Umbilical cord (tissue), 2 donors: Measurements from ENCODE around the gene MAP3K4. TPM values are rescaled to one million over a fixed set of nuclear protein-coding genes. Genes with fewer than 3 reads are reported as not detected.

Experiments
- DNase-seq: peaks from one replicate; pipeline ENCODE4 v3.0.0-alpha.2; 2015; ENCODE audit warnings: low spot score
- total RNA-seq: library from RNA; depleted of rRNA; stranded (reverse); fragments of >200 nt; gene quantifications from one replicate; pipeline ENCODE4 v1.2.3, GENCODE V29; 2014; ENCODE audit warnings: low replicate concordance; ENCODE audit not compliant: insufficient read depth

The MAP3K4 gene
- total RNA-seq, 1 donor from 2014 or later, result 22.6 TPM

DNA sequence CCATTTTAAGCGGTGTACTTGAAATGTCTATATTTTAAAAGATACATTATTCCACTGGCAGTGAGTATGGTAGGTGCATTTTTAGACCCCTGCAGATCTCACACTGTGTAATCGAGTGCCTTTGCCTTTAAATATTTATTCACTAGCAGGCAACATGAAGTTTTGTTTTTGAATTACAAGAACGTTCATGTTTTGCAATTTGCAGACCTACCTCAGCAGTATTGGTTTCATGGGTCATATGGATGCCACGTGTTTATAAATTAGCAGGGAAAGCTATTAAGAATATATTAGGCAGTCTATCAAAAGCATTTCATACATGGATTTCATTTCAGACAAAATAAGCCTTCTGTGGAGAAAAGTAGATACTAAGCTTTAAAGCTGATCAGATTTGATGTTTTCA lies 7.2 kb downstream of the MAP3K4 start:
- DNase-seq, result peak; percentile 29

DNA sequence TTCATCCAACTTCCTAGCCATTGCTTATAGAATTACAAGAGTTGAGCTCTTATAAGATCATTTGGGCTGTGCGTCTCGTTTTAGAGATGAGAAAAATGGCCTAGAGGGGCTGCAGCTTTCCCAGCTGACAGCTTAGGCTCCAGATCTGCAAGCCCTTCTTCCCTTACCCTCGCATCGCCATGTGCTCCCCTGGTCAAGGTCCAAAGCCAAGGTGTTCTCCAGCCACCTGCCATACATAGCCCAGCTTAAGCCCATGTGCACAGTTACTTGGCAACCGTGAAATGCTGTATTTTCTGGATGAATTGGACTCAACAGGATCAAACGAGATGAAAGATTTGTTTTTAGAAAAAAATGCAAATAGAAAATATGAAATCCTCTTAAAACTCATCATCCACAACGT lies 7.9 kb downstream of the MAP3K4 start:
- DNase-seq, result no peak

DNA sequence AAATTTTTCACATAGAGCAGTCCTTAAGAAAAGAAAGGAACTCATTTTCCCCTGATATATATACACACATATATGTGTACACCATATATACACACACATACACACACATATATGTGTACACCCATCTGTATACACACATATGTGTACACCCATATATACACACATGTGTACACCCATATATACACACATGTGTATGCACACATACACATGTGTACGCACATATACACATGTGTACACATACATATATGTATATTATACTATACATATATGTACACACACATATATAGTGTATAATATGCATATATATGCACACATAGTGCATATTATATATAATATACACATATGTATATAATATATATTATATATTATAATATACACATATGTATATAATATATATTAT lies 9.1 kb downstream of the MAP3K4 start:
- DNase-seq, result no peak

DNA sequence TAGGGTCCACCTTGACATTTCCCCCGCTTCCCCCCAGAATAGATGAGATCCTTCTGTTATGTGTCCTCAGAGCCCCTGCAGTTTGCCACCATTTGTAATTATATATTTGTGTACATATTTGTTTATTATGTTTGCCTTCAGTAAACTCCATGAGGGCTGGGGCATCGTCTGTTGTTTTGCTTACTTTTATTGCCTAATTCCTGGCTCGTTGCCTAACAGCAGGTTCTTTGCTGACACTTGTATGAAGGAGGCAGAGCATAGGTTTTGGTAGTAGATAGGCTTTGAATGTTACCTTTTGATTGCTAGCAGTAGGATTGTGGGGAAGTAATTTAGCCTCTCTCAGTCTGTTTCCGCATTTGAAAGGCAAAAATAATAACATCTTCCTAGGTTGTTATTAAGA lies 9.9 kb downstream of the MAP3K4 start:
- no peak for DNase-seq

DNA sequence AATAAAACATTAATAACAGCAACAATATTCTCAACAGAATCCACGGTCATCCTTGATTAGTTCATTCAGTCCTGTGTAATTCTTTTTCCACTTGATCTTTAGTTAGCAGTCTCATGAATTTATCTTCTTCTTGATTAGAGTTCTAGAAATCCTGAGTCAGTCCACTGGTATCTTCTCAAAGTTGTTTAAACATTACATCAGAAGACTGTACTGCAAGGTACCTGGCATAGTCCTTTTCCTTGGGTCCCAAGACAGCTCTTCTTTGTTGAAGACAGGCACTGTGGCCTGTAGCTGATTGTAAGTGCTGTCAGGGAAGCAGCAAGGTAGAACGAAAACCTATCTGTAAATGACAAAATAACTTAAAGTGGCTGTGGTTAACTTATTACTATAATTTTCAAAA lies 11.8 kb downstream of the MAP3K4 start:
- DNase-seq, result no peak

DNA sequence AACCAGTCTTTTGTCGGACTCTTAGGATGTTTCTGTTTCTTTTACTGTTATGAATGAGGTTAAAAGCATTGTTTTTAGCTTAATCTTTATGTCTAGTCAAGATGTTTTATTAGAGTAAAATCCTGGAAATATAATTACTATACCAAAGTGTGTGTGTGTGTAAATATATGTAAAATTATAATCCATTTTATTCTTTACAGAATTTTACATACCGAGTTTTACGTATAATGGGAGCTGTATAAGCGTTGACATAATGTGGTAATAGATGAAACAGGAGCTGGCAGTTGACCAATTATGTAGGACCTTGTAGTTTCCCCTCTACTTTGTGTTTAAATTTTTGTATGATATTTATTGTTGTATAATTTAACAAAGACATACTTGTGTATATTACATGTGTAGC lies 16.7 kb downstream of the MAP3K4 start:
- no peak for DNase-seq

DNA sequence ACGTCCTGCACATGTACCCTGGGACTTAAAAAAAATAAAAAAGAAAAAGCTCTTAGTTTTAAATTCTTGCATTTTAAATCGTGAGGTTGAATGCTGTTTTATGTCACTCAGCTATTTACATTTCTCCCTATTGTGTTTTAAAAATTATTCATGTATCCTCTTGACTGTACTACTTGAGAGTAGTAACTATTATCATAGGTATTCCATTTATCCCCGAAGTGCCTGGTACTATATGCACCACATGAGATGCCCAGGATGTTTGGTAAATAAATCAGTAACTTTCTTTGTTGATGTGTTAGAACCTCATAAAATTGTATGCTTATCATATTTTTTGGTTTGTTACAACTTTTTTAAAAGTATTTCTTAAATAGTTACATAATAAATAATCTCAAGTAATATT lies 18.4 kb downstream of the MAP3K4 start:
- no peak for DNase-seq

DNA sequence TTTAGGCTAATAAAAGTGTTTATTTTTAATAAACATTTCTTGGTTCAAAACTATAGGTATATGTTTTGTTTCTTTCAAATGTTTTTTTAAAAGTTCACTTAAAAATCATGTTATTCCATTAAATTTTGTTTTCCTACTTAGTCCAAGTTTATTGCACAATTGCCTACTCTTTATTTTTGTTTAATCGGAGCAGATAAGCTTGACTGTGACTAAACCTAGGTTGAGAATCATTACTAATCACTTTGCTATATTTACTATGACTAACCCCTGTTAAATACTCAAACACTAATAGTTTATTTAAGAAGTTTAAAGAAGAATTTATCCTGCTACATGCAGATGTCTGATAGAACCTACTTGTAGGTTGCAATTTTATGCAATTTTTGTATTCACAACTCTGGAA lies 18.8 kb downstream of the MAP3K4 start:
- no peak for DNase-seq

DNA sequence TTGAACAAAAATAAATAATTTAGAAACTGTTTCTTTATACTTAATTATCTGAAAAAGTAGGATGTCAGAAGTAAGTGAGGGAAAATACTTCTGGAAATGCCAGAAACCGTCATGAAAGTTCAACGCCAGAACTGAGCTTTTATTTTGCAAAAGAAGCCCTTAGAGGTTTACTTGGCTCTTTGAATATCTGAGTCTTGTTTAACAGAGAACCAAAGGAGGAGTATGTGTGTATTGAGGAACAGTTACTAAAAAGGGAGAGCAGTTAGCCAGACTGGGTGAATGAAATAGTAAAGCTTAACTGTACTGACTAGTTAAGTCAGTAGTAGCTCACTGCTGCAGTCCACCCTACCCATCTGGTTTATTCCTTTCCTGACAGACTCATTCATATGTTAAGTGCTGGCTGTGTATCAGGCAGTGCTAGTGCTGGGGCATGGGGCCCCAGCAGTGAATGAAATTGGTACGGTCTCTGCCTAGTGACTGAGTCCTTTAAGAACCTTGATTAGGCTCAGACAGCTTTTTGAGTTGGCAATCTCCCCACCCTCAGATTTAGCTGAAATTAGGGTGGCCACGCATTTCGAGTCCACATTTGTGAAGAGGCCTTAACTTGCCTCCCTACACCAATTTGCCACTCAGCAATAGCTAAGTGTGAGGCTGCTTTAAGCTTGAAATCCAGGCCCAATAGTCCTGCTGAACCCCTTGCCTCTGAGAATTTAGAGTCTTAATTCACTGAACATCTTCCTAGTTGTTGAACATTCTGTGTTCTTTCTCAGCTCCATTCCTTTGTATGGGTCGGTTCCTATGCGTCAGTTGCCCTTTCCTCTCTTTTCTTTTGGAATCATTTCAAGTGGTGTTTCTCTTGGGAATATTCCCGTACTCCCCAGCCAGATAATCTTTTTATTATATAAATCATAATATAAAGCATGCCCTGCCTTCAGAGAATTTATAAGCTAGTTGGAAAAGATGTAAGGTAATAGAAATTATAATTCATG lies 20.2 kb downstream of the MAP3K4 start:
- peak; percentile 58 for DNase-seq

DNA sequence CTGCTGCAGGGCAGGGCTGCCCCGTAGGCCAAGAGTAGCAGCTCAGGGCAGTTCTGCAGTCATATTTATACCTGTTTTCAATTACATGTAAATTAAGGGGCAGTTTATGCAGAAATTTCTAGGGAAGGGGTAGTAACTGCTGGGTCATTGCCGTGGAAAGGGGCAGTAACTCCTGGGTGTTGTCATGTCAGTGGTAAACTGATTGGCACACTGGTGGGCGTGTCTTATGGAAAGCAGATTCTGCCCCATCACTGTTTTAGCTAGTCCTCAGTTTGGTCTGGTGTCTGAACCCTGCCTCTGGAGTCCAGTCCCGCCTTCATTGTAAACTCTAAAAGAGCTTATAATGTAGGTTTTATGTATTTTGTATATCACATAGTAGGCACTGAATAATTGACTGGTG lies 22.1 kb downstream of the MAP3K4 start:
- no peak for DNase-seq

DNA sequence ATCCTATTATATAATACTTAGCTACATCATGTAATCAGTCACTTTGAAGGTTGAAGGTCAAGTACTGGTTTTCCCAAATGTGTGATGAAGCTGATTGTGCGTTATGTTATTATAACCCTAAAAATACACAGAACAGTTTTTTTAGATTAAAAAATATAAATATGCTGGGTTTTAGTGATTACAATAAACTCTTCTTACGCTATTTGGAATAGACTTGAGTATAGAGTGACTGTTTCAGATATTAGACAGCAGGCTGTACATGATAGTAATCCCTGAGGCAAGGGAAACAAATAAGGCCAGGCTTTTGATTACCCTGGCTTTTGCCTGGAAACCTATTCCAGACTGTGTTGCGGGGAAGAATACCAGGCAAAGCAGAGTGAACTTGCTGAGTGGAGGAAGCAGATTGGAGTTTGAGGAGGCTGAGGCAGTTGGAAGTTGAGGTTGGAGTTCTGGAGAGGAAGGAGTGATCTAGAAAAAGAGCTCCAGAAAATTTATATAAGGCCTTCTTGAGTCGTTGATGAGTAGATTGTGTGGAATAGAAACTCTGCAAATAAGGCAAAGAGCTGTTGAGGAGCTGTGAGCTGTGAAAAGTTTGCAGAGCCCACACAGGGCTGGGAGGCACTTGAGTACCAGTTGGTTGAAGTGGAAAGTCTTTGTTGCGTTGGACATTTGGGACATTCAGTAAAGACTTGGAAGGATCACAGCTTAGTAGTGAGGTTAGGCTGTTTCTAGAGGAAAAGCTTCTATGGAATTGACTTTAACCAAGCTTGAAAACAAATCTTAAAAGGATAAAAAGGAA lies 26.4 kb downstream of the MAP3K4 start:
- DNase-seq, result no peak

DNA sequence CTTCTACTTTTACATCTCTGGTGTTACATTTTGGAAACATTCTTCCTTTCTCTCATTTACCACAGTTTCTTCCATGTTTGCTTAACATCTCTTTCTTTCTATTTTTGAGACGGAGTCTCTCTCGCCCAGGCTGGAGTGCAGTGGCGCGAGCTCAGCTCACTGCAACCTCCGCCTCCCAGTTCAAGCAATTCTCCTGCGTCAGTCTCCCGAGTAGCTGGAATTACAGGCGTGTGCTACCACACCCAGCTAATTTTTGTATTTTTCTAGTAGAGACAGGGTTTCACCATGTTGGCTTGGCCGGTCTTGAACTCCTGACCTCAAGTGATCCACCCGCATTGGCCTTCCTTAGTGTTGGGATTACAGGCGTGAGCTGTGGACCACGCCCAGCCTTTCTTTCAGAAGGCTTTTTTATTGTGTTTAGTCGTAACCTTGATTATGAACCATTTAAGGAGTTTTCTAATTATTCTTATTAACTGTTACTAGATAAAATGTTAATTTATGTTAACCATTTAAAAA lies 27.8 kb downstream of the MAP3K4 start:
- no peak for DNase-seq

DNA sequence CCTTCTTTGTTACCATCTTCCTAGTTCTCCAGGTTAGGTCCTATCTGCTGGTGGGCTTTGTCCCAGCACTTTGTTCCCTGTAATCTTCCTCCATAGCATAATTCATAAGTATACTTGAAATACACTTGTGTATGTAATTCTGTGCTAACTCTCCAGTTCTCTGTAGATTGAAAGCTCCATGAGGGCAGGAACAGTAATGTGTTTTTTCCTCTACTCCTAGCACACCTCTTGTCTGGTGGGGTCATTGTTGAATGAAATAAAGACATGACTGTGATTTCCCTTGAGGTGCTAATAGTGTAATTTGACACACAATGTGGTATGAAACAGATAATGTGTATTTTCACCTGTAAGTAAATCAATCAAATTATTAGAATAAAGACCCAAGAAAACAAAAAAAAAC lies 30.0 kb downstream of the MAP3K4 start:
- no peak for DNase-seq

DNA sequence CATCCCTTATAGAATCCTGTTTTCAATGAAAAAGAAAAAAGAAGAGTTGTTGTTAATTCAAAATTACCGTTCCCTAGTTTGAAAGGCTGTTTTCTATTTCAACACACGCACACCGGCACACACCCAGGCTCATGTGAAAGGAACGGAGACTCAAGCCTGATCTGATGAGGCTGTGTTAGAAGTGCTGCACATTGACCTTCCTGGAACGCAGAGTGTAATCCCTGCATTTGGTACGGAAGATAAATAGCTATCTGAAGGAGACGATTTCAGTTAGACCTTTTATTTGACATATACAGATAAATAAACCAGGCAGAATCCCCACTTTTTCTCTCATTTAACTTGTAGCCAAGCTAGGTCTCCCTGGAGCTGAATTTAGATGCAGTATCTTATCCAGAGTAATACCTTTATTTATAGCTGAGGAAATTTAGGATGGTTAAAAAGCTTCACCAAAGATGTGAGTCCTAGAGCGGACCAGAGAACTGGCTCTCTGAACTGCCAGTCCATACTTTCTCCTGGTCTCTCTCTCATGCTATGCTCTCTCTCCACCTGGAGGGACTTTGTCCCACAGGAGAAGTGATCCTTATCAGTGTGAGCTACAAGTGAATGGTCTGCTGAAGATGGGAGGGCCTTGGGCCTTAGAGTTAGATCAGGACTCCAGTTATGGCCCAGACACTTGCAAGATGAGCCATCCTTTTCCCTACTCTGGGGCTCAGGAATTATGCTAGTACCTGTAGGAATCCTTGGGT lies 30.6 kb downstream of the MAP3K4 start:
- DNase-seq, result peak; percentile 55

DNA sequence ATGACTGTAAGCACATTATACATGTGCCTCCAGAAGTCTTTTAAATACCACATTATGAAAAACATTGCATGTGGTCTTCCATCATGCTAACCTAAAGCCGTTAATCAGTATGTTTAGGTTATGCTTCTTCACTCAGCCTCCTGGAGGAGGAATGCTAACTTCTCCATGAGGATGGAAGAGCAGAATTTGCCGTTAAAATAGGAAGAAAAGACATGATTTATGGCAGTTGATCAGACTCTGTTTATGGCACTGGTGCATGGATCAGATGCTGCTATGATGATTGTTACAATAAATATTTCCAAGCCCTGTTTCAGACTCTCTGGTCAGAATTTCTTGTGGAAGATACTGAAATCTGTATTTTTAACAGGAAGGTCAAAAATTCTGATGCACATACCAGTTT lies 31.7 kb downstream of the MAP3K4 start:
- DNase-seq, result no peak

DNA sequence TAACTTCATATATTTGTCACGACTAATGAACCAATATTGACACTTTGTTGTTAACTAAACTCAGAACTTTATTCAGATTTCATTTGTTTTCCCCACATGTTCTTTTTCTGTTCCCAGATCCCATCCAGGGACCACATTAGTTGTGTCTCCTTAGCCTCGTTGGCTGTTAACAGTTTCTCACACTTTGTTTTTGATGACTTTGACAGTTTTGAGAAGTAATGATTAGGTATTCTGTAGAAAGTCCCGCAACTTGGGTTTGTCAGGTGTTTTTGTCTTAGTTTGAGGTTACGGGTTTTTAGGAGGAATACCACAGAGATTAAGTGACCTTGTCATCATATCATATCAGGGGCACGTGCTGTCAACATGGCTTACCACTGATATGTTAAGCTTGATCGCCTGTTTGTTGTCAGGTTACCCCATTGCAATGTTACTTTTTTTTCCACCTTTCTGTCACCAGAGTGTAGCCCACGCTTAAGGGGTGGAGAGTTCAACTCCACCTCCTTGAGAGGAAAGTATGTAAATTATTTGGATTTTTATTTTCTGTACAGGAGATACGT lies 32.9 kb downstream of the MAP3K4 start:
- no peak for DNase-seq

DNA sequence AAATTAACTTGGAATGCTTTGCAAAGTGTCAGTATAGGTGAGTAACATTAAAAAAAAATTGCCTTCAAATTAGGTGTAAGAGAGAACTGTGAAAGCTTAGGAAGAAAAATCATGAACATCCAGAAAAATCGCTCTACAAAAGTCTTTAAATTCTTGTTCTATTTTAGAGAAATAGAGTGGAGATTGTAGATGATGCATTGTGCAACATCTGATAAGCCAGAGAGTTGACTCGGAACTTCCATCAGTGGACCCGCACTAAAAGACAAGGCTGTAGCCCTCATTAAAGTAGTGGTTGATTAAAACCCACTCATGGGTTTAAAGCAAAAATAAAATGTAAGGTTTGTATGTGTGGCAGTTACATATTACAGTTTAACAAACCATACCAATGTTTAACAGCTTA lies 35.8 kb downstream of the MAP3K4 start:
- no peak for DNase-seq

DNA sequence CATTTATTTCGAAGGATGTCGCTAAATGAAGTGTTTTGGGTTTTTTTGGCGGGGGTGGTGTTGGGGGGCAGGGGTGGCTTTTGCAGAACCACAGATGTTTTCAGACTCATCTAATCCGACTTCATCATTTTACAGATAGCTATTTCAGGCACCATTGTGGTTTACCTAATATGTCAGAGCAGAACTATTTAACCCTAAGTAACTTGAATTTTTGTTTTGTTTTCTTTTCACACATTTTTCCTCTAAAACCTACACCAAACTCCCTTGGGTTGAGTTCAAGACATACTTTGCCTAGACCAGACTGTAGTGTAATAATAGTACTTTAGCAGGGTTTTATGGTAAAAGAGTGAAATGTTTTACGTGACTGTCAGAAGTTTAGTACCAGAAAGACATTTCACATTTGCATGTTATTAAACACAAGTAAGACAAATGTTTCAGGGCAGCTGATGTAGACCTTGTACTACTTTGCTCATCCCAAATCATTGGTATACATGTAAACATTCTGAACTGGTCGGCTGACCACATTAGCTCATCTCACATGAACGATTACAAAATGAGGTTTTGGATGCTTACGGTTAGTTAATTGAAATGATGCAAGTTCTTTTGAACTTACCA lies 37.7 kb downstream of the MAP3K4 start:
- no peak for DNase-seq

DNA sequence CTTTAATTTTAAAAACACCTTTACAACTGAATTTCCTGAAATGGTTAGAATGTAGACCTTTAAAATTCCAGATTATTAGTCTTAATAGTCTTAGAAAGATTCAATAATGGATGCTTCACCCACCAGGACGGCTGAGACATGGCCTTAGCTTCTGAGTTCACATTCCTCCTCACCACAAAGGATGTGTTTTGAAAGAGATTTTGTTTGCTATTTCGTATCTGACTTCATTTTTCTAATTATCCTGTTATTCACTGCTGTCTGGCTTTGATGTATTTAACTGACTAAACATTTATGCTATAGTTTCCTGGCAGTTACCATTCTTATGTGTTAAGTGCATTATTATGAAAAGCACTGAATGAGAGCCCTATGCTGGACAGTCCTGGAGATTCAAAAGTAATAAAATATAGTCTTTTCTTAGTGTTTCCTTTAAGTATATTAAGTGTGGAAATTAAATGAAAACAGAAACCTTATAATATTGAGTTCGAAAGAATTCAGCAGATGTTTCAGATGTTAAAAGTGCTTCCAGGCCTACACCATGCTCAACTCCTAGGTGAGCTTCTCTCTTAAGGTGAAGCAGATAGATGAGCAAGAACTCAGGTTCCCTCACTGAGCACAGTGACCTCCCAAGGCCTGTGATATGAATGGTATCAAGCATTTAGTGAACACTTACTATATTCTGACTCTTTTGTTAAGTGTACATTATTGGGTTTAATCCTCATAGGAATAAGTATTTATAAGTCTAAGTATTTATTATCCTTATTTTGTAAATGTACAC lies 40.3 kb downstream of the MAP3K4 start:
- DNase-seq, result no peak

DNA sequence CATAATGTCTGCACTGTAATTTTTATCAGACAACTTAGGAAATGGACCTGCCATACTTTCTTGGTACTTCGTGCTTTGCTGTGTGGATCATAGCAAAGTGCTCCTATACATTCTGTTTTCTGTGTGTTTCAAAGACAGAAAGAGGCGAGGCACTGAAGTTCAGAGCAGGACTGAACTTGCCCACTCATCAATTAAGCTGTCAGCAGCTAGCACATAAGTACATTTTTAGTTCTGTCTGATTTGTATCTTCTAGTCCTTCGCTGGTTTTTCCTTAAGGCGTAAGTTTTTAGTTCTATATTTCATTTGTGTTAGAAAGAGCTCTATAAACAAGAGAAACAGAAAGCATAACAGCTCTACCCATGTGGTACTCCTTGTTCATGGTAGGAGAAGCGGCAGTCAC lies 42.1 kb downstream of the MAP3K4 start:
- peak; percentile 72 for DNase-seq
